GM21737 (cell line): ENCODE measurements around the gene STAT5B.

Experiments used
- ATAC-seq: cut with Tn5 transposase; IDR thresholded peaks from one replicate; pipeline ENCODE4 v1.9.1; 2021; ENCODE audit warnings: mild to moderate bottlenecking, moderate library complexity; ENCODE audit not compliant: unreplicated experiment

Gene STAT5B

DNA sequence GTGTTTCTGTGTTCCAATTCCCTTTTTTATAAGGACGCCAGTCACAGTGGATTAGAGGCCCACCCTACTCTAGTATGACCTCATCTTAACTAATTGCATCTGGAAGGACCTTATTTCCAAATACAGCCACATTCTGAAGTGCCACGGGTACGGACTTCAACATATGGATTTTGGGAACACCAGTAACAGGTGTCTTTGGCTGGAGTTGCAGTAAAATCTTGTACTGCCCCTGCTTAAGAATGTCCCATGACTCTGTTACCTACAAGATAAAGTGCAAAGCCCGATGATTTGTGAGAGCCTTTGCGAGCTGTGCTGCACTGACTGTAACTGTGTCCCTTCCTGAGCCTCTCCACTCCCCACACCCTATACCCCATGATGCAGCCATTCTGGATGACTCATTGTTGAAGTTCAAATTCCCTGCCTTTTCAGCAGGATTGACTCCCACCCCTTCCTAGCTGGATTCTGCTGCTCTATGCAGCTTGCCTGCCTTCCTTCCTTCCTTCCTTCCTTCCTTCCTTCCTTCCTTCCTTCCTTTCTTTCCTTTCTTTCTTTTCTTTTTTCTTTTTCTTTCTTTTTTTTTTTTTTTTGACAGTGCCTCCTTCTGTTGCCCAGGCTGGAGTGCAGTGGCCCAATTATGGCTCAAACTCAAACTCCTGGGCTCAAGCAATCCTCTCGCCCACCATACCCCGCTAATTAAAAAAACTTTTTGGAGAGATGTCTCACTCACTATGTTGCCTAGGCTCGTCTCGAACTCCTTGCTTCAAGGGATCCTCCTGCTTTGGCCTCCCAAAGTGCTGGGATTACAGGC is 93.1 kb downstream of the STAT5B start:
- no peak for ATAC-seq

- ATAC-seq = no peak
These were observed 94.4 kb downstream of the STAT5B start for GRCh38 chr17:42181851-42182207.

DNA sequence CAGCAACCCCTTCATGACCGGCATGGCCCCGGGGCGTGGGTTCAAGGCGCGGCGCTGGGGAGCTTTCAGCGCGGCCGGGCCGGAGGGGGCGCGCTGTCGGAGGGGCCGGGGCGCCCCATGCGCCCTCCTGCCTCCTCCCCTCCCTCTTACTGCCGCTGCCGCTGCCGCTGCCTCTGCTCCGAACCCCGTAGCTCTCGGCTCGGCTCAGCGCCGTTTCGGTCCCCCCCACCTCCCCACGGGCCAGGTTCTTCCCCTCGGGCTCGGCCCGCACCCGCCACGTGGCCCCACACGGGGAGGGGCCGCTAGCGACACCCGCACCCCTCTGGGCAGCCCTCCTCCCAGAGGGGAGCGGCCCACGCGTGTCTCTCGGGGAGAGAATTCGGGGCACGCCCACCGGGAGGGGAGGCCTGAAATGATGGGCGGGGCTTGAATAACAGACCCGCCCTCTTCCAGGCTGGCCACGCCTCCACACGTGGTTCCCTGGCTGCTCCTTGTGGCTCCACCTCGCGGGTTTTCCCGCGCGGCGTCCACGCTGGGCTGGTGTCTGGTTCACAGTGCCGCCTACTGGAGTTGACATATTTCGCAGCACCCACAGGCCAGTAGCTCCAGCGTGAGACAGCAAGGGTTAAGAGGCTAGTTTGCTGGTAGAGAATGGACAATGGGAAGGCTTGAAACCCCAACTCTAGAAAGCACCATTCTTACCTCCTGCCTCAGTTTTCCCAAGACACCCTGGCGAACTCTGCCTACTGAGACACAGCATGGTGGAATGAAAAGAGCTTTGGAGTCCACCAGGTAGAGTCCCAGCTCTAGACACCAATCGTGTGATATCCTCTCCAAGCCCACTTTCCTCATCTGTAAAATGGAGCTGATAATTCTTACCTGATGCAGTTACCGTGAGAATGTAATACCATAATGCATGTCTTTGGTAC is 95.0 kb downstream of the STAT5B start, which contains the start of gene KCNH4:
TSS of gene KCNH4 (minus strand) at position 221 of the 929 bp plus-strand sequence. CDS start at position 24, 197 bp downstream.
- ATAC-seq = no peak

DNA sequence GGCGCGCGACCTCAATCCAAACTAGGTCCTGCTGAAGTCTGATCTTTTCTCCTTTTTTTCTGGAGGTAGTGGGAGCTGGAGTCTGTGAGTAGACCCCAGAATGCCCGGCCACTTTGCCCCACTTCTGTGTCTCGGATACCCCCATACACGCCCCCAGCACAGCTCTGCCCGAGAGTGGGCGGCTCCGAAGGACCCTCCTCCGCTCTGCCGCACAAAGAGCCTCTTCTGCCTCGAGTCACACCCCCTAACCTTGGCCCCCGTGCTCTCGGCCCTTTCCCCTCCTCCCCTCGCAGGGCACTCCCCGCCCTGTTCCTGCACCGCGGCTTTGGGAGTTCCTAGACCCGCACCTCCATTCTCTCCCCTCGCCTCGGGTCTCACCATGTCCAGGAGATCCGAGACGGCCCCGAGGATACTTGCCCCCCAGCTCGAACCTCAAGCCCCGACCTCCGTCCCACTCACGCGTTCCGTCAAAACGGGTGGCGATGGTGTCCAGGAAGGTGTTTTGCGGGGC is 95.7 kb downstream of the STAT5B start:
- no peak for ATAC-seq

GRCh38 chr17:42179911-42180410 is 96.2 kb downstream of the STAT5B start:
- ATAC-seq = no peak

- ATAC-seq = no peak
These were observed 96.9 kb downstream of the STAT5B start for GRCh38 chr17:42179335-42179734.

DNA sequence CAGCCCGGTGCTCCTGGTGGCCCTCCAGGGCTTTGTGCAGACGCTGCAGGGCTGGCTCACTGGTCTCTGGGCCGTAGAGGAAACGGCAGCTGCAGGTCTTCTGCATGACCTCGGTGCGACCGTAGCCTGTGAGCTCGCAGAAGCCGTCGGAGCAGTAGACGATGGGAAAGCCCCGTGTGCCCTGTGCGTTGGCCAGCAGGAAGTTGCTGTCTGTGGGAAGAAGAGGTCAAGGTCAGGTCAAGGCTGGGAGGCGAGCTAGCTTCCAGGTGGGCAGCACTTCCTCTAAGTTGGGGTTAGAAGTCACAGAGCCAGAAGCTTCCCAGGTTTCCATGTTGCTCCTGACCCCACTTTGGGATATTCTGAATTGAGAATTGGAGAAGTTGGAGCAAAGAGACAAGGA is 97.4 kb downstream of the STAT5B start:
- no peak for ATAC-seq

- no peak for ATAC-seq
These were observed 98.5 kb downstream of the STAT5B start for GRCh38 chr17:42177684-42178083.

DNA sequence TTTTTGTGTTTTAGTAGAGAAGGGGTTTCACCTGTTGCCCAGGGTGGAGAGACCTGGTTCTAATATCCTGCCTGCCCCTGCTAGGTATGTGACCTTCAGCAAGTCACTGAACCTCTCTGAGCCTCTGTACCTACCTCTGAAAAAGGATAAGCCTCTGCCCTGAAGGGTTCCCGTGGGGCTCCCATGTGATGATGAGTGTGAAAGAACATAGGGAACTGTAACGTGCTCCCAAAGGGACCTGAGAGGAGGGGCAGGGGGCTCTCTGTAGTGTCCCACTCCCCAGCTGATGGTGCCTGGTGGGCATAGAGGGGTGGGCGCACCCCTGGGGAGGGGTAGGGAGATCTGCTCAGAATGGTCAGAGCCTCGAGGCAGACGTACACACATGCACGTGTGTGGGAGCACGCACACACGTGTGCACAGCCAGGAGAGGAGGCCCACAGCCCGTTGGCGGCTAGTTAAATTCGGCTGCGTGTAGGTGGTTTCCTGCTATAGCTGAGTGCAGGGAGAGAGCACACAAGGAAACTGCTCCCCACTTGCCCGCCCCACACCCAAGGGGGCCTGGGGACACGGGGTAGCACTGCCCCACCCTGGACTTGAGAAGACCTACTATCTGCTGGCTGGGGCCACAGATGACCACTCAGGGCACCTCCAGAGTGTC is 101.9 kb downstream of the STAT5B start:
- ATAC-seq = no peak

DNA sequence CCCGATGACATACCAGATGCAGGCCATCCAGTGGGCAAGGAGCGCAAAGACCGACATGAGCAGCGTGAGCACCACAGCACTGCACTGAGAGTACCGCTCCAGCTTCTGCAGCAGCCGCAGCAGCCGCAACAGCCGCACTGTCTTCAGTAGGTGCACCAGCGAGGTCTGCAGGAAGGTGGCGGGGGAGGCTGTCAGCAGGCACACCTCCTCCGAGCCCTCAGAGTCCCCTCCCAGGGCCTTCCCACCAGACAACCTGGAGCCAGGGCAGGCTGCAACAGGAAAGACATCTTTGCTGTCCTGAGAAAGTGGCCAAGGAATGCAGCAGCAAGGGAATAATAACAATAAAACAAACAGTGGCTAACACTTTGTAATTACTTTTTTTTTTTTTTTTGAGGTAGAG is 104.4 kb downstream of the STAT5B start:
- ATAC-seq = no peak

DNA sequence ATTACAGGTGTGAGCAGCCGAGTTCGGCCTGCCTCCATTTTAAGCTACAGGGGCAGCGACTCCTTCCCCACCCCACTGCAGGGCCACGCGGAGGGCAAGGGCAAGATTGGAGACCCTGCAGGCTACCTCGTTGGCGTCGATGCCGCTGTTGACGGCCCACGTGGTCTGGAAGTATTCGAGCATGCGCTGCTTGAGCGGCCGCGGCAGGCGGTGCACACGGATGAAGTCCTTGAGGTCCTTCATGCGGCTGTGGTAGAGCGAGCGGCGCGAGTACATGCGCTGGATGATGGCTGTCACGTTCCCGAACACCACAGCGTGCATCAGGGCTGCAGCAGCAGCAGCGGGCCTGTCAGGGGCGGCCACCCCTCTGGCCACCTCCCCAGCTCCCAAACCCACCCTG is 106.8 kb downstream of the STAT5B start:
- ATAC-seq = no peak

DNA sequence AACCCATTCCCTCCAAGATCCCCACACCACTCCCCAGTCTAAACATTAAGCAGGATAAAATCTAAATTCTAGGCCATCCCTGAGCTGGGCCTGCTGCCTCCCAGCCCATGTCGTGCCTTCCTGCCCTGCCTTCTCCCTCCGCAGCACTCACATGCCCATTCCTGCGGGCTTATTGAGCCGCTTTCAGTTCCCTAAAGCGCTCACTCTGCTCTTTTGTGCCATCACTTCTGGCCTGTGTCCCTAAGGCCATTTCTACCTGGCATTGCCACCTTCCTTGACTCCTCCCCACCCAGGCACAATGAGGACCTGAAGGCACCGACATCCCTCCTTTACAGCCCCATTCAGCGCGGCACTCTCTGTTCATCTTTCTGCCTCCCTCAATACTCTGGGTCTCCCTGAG is 108.4 kb downstream of the STAT5B start:
- no peak for ATAC-seq

GRCh38 chr17:42166196-42166763 is 109.9 kb downstream of the STAT5B start:
- no peak for ATAC-seq

GRCh38 chr17:42165751-42166150 is 110.4 kb downstream of the STAT5B start:
- ATAC-seq = no peak

- ATAC-seq = no peak
These were observed 112.3 kb downstream of the STAT5B start for GRCh38 chr17:42163696-42164407.

DNA sequence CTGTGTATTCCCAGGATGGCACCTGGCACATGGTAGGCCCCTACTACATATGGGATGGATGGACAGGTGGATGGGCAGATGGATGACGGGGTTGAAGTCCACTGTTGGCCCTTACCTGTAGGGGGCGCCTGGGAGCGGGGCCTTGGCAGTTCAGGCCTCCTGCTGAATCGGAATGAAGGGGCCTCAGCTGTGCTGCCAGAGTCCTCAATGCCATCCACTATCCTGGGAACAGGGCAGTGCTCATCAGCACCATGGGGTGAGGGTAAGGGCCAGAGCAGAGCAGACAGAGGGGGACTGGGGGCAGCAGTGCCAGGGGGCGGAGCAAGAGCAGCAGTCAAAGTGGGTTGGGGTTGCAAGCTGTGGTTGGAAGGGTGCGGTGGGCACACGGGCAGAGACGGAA is 113.1 kb downstream of the STAT5B start:
- ATAC-seq = no peak

- ATAC-seq = no peak
These were observed 115.7 kb downstream of the STAT5B start for GRCh38 chr17:42160531-42160910.

- ATAC-seq = no peak
These were observed 116.2 kb downstream of the STAT5B start for GRCh38 chr17:42159796-42160530.

DNA sequence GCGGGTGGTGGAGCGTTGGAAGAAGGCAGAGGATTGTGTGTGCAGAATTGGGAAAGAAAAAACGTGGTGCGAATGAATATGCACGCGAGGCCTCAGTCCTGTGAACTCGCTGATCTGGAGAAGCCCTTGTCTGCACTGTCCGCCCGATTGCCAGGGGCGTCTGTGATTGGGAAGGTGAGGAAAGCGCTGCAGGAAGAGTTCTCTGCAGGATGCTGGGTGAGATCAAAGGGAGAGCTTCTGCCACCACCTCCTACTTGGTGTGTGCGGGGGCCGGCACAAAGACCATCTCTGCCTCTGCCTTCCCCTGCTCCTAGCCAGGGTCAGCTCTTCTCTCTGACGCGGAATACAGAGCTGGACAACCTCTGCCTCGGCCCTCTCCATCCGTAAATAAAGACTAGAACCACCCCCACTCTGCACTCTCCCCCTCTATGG is 120.6 kb downstream of the STAT5B start:
- ATAC-seq = no peak
